Stimulated activated CD4-positive, alpha-beta T cell treated with anti-CD3 and anti-CD28 coated beads, Interleukin-2, amount 100 ng/mL, for 4 hours (primary cell): ENCODE results near the gene TBC1D24.

Experiments used
- DNase-seq: peaks from one replicate; pipeline ENCODE4 v3.0.0-alpha.2; 2020; ENCODE audit warnings: low read depth

The TBC1D24 gene

GRCh38 chr16:2499454-2499853, 24.5 kb downstream of the TBC1D24 start:
- no peak for DNase-seq

DNA sequence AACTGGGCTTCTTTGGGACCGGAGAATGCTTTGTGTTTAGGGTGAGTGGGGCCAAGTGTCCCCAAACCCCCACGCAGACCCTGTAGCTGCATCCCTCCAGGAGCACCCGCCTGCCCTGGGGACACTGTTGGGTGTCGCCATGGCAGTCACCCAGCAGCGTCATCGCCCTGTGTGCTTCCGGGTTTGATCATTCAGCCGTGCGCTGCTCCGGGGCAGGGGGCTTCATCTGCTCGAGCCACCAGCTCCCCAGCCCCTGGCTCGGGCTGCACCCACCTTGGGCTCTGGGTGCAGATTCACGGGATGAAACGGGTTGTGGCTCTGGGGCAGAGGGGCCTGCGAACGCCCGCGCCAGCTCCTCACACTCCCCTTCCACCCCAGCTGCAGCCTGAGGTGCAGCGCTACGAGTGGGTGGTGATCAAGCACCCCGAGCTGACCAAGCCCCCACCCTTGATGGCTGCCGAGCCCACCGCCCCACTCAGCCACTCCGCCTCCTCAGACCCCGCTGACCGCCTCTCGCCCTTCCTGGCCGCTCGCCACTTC, 25.0 kb downstream of the TBC1D24 start:
- no peak for DNase-seq

GRCh38 chr16:2500430-2500917, 25.5 kb downstream of the TBC1D24 start:
- no peak for DNase-seq

DNA sequence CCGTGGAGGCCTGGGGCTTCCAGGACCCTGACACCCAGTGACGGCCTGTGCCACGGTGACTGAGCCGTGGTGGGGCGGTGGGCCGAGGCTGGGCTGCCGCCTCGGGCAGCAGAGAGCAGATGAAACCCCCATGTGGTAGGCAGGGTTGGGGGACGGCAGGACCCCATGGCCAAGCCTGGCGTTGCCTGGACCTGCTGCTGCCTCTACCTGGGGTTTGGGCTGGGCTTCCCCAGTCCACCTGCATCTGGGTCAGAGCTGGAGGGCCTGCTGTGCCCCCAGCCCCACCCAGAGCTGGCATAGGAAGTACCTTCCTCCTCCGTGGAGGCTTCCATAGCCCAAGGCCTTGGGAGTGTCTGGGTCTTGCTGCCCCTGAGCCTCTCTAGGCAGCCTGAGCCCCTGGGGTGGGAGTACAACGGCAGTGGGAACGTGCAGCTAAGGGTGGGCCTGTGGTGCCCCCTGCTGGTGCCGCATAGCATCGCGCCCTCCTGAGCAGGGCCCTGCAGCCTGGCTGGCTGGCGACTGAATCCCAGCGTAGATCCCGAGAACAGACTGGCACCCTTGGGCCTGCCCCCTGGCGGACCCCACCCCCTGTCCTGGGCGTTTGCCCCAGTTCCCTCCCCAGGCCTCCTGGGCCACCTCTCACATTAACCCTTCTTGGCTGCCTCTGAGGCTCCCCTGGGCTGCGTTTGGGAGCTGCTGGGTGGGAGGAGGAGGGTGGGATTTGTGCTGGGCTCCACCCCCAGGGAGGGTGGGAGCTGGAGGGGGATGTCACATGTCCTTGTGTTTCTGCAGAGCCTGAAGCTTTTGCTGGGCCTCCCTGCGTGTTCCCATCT, 26.2 kb downstream of the TBC1D24 start:
- DNase-seq, result peak; percentile 65

DNA sequence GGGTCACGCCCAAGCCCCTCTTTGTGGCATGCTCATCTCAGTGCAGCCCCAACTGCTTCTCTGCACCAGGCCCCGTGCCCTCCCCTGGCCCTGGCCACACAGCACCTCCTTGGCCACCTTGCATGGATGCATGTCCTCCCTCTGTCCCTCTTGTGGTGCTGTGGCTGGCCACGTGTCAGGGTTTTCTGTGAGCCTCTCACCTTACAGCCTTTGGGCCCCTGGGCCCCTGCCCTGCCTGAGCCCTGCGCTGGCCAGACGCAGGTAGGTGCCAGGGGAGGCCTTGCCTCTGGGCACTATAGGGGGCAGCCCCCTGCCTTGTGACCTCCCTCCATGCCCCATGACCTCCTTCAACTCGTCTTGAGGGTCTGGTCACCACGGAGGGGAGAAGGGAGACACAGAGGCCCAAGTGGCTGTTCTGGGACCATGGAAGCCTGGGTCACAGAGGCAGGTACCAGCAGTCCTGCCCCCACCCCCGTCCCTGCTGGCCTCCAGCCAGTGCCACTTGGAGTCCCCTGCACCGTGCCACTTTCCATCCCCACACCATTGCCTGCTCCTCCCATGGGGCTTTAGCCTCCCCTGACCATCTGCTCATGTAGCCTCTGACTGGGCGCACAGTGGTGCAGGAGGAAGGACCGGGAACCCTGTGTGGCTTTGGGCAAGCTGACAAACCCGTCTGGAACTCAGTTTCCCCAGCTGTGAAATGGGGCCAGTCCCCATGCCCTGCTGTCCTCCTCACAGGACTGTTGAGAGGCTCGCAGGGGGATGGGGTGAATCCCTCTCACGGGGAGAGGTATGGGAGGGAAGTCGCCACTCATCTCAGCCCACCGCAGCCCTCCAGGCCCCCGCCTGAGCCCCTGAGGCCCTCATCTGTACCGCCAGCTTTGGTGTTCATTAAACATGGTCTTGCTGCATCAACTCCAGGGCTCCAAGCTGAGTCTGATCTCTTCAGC, 27.3 kb downstream of the TBC1D24 start:
- no peak for DNase-seq

DNA sequence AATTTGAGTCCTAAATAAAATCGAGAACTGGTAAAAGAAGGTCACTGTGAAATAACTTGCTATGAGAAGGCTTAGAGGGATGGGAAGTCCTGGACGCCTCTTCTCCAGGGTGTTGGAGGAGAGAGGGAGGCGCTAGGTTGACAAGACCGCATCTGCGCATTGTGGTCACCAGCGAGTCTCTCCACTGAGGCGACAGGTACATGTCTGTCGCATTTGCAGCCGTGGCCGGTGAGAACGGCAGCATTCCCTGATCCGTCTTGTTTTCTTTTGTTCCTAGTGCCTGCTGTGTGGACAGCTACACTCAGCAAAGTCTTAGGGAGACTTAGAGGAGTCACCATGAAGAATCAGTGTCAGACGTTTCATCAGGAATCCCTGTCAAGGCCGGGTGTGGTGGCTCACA, 30.8 kb downstream of the TBC1D24 start:
- DNase-seq, result no peak

DNA sequence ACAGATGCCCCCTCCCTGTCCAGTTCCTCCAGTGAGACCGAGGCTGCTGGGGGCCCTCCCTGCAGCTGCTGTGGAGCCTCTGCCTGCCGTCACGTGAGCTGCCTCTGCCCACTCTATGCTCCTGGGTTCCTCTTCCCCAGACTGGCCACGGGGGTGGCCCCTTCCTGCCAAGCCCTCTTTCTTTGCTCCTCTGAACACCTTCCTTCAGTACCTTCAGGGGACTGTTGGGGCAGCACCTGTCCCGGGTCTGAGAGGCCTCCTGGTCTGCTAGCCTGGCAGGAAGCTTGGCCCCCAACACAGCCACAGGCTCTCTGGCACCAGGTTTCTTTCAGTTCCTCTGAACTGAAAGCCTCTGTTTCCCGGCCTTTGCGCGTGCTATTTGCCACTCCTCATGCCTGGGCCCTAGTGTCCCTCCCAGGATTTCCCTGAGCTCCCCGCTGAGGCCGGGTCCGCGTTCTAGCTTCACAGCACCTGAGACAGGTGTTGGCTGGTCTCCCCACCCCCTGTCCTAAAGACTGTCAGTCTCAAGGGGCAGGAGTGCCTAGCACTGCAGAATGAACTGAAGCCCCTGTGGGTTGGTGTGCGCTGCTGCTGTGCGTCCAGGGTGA, 32.2 kb downstream of the TBC1D24 start:
- DNase-seq, result no peak

- DNase-seq, result no peak
Measured at GRCh38 chr16:2507665-2508064, 32.7 kb downstream of the TBC1D24 start.

DNA sequence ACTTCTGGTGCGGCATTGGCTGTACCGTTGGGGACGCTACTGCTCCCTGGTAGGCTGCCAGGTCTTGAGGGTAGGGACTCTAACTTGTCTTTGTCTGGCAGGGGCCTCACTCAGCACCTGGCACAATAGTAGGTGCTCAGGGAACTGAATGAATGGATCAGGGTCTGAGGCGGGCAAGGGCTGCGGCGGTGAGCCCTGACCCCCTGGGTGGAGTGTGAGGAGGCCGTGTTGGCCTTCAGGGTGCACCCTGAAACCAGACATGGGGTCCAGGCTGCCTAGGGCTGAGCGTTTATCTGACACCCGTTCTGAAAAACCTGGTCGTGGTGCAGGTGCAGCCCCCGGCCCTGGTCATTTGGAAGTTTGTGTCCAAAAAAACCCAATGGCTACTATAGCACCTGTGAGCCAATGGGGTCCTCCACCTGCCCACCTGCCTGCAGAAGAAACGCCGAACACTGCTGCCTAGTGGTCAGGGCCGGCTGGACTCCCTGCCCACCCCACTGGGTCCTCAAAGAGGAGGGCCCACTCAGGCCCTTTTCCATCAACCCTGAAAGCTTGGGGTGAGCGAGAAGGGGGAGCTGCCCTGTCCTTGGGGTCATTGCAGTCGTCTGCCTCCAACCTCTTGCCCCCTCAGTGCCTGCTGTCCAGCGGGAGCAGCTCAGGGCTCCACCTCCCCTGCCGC, 33.9 kb downstream of the TBC1D24 start:
- DNase-seq, result no peak

- no peak for DNase-seq
Measured at GRCh38 chr16:2511128-2511800, 36.3 kb downstream of the TBC1D24 start.

GRCh38 chr16:2511996-2512734, 37.2 kb downstream of the TBC1D24 start:
- DNase-seq, result no peak

GRCh38 chr16:2512735-2513404, 37.9 kb downstream of the TBC1D24 start:
- no peak for DNase-seq

DNA sequence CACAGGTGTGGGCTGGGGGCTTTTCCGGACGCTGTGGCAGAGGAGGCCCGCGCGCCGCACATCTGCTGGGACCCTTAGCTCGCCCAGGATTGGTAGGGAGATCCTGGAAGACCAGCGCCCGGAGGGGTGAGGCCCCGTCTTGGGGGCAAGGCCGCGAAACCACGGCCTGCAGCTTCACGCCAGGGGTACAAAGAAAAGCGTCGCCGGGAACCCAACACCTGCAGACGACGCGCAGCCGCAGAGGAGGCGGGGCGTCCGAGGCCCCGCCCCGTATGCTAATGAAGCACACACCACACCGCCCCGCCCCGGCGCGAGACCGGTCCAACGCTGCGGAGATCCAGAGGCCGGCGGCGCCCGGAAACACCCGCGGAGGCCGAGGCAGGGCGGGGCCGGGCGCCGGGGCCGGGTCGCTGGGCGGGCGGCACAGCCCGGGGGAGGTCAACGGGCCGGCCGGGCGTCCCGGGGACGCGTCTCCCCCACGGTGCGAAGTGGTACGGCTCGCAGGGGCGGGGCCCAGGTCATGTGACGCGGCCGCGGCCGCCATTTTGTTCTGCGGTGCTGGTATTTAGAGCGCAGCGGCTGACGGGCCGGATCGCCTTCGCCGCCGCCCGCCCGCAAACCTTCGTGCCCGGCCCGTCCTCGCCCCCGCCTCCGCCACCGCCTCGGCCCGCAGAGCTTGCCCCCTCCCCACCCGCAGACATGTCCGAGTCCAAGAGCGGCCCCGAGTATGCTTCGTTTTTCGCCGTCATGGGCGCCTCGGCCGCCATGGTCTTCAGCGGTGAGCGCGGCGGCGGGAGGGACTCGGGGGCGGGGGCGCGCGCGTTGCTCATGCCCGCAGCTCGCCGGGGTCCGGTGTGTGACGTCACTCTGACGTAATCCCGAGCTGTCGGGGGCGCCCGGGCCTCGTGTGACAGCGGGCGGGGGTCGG, 38.7 kb downstream of the TBC1D24 start, which contains the start of gene ATP6V0C:
Gene ATP6V0C (plus strand): TSS at position 548 of the 928 bp plus-strand sequence. CDS start 152 bp downstream, at position 700.
- peak; percentile 85 for DNase-seq

DNA sequence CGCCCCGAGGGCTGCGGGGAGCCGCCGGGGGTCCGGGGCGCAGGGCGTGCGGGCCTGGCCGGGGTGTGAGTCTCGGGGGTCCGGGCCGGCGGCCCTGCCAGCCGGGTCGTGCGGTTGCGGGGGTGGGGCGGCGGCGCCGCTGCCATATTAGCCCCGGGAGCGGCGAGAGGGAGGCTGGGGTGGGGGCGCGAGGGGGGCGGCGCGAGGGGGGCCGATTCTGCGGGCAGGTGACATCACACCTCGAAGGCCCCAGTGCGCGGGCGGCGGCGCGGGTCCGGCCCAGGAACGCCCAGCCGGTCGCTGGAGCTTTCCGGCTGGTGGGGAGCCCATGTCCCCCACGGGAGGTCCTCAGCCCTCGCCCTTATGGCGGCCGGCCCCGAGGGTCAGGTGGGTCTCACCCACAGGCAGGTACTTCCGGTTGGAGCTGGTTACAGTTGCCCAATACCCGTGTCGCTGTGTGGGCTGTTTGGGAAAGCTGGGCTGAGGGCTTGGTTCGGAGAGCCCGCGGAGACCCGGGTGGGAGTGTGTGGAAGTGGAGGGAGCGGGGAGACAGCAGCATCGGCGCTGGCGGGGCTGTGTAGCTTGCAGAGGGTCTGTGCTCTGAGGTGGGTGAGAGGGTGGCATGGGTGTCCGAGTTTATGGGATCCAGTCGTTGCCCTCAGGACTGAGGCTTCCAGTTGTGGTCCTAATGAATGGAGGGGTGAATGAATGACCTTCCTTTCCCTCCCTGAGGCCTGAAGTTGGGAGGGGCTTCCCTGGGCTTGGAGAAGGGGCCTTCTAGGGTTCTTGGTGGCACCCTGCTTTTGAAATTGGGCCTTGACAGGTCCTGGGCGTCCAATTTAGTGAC, 39.6 kb downstream of the TBC1D24 start:
- DNase-seq, result no peak

DNA sequence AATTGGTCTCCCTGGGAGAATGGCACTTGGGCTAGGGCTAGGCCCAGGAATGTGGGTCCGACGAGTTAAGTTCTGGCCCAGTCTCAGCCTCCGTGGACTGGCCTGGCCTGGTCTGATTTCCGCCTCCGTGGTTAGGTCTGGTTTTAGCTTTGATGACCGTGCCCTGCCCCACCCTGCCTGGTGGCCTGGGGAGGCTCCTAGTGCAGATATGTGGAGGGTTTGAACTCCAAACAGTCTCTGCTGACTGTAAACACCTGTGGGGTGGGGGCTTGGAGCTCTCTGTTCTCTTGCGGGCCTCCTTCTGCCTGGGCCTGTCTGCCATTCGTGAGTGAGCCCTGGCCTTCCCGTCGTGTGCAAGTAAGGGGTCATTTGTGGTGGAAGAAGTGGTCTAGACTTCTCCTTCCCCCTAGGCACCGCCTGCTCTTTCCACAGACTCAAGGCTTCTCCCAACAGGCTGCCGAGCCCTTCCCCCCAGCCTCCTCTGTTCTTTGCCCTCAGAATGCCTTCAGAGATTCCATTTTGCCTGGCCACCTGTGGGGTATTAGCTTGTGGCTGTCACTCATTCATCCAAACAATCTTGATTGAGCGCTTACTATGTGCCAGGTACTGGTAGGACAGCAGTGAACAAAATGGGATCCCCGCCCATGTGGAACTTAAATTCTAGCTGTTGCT, 40.4 kb downstream of the TBC1D24 start:
- no peak for DNase-seq

DNA sequence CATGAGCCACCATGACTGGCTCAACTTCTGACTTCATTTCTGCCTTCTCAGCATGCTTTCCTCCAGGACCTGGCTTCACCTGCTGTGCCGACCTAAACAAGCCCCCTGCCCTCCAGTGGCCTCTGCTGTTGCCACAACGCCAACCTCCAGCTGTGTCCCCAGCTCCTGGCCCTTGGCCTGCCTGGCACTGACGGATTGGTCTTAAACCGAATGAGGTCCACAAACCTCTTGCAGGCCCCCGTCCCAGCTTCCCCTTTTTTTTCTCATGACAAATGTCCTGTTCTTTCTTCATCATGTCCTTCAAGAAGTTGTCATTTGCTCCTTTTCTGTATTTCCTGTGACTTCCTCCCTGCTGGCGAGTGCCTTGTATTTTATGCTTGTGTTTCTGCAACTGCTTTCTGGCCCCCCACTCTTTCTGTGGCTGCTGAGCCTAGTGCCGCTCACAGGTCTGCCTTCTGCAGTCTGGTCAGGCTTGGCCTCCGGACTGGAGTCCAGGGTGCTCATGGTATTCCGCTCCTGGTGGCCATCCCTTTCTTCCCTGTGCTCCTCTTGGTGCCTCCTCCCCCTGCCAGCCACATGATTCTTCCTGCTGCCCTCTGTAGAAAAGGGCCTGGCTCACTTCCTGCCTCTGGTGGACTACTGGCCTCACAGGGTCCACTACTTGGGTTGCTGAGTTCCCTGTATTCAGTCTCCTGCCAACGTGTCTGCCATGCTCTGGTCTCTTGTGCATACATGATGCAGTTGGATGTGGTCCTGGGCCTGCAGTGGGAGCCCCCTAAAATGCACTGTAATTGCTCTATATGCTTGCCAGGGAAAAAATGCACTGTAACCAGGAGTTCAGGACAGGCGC, 41.7 kb downstream of the TBC1D24 start:
- DNase-seq, result no peak
